GM10248 (cell line): ENCODE data around the gene BEX4.
A peak's percentile ranks its signal among the peaks of the same experiment; 100 is the strongest.
"Not testable (repeated sequence)": the region's sequence is repeated elsewhere in the genome, so short reads cannot be mapped to it uniquely, and the experiment has no call there.

Experiments
- CTCF ChIA-PET: fragments of 300-600 bp; sonication (Branson Sonifier 250); formaldehyde crosslinking; extraction: SDS; loops from one replicate; lab custom pipeline; 2021; ENCODE audit warnings: antibody characterized with exemption; lab: Yijun Ruan, JAX
- POLR2A ChIA-PET: fragments of 350-650 bp; sonication (Branson Sonifier 250); formaldehyde crosslinking; extraction: SDS; loops from one replicate; lab custom pipeline; 2020; ENCODE audit warnings: antibody characterized with exemption; lab: Yijun Ruan, JAX
- DNase-seq: peaks from one replicate; pipeline ENCODE4 v3.0.0; 2012; ENCODE audit errors: extremely low spot score
- TF ChIP-seq, protein P1 (sequence below): IDR thresholded peaks from 2 replicates; pipeline ENCODE4 v1.5.1; 2012; ENCODE audit warnings: mild to moderate bottlenecking, low read depth; ENCODE audit errors: extremely low read depth, missing control alignments, control extremely low read depth

BEX4 gene, protein sequence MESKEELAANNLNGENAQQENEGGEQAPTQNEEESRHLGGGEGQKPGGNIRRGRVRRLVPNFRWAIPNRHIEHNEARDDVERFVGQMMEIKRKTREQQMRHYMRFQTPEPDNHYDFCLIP

DNA sequence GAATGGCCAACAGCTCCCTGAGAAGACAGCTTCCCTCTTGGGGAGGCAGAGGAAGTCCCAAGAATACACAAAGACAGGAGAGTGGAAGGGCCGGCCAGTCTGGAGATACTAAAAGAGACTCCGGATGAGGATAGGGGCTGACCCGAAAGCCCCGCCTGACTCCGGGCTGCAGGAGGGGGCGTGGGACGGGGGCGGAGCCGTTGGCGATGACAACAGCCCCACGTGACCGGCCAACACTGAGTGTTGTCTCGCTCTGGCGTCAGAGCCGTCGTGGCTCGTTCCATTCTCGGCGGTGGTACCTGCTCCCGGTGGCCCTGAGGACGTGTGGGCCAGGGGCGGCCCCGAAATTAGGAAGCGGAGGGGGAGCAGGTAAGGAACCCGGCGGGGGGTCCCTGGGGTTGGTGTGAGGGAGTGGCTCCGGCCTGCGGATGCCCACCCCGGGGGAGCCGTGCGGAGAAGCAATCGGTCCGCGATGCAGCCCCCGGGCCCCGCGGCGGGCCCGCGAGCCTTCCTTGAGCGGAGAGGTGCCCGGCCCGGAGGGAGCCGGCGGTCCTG lies at the start of gene BEX4:
TSS of gene BEX4 (plus strand) at position 239 of the 555 bp plus-strand sequence. CDS start 1,046 bp downstream, outside the sequence.
- CTCF ChIA-PET, result no interaction called here
- TF ChIP-seq, protein P1, sequence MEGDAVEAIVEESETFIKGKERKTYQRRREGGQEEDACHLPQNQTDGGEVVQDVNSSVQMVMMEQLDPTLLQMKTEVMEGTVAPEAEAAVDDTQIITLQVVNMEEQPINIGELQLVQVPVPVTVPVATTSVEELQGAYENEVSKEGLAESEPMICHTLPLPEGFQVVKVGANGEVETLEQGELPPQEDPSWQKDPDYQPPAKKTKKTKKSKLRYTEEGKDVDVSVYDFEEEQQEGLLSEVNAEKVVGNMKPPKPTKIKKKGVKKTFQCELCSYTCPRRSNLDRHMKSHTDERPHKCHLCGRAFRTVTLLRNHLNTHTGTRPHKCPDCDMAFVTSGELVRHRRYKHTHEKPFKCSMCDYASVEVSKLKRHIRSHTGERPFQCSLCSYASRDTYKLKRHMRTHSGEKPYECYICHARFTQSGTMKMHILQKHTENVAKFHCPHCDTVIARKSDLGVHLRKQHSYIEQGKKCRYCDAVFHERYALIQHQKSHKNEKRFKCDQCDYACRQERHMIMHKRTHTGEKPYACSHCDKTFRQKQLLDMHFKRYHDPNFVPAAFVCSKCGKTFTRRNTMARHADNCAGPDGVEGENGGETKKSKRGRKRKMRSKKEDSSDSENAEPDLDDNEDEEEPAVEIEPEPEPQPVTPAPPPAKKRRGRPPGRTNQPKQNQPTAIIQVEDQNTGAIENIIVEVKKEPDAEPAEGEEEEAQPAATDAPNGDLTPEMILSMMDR, result no peak
- peak; percentile 67 for DNase-seq
- POLR2A ChIA-PET, result interaction anchor here (0.6 kb wide), 1 partner anchor 23 kb away, joined by 3 read pairs; no protein-coding TSS in a partner anchor

DNA sequence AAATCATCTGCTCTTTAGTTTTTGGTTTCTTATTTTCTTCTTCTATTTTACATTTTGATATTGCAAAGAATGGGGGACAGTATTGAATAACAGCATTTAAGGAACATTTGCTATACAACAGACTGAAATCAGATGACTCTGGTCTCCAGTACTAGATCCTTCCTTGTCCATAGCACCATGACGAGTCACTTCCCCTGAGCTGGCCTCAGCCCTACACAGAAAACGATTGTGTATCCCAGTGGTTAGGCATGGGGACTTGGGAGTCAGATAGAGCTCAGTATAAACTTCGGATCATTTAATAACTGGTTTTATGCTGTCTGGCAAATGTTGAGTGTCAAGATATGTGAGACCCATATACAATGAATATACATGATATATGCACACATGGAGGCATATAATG lies 44.7 kb upstream of the BEX4 start:
- TF ChIP-seq, protein P1, result no peak
- ChIA-PET POLR2A (no interaction called here), CTCF (interaction anchor here (1.6 kb wide), 1 partner anchor 13 kb away, joined by 3 read pairs; no protein-coding TSS in a partner anchor)
- no peak for DNase-seq

DNA sequence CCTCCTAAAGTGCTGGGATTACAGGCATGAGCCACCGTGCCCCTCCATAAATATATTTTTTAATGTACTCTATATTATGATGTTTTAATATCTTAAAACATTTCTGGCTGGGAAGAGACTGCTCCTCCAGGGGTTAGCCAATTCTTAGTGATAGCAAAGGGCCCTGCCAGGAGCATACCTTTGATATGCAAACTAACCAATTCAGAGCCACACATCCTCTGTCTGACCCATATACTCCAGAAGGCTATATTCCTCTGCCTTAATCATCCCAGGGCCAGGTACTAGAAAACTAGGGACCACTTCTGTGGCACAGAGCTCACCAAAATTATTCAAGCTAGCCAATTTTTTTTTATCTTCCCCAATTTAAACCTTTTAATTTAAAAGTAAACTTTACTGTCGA lies 43.6 kb upstream of the BEX4 start:
- ChIA-PET CTCF (interaction anchor here (1.6 kb wide), 1 partner anchor 14 kb away, joined by 3 read pairs; no protein-coding TSS in a partner anchor), POLR2A (no interaction called here)
- TF ChIP-seq, protein P1, result no peak
- DNase-seq, result no peak

DNA sequence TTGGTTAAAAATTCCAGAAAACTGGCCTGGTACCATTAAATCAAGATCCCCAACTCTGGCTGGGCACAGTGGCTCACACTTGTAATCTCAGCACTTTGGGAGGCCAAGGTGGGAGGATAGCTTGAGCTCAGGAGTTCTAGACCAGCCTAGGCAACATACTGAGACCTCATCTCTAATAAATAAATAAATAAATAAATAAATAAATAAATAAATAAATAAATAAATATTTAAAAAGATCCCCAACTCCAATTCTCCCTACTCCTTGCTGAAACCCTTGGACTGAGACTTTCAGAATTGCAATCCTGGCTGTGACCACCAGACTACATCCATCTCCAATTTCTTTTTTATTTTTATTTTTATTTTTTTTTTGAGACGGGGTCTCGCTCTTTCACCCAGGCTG lies 39.7 kb upstream of the BEX4 start:
- POLR2A ChIA-PET, DNase-seq: not testable (repeated sequence)
- CTCF ChIA-PET, result interaction anchor here (1.7 kb wide), 1 partner anchor 21 kb away, joined by 4 read pairs; no protein-coding TSS in a partner anchor

DNA sequence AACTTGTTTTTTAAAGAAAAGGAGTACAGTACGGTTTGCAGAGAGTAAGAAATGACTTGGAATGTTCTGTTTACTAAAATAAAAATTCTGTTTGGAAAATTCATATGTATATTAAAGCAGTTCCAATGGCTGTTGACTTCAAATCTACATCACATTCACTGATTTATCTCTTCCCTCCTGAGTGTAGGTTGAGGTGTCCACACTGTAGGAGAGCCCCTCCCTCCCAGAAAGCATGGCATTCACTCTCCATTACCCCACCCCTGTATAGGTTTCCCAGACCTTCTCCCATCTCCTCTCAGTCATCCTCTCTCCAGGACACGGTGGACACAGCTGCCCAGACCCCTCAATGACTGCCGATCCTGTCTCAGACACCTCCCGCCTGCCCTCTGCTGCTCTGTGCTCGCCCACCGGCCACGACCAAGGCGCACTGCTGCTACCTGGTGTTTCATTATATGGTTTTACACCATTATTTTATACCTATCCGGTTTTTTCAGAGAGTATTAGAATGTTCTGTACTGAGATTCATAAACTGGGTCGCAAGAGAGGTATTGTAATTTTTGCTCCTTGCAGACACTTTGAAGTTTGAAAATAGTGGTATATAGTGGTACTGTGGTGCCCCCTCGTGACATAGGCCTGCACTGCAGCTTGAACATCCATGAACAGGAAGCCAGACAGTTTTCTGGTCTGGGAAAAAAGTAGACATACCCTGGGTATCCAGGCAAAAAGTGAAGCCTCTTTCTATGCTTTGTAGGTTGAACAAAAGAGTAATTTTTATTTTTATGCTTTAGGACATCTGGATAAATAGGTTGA lies 38.8 kb upstream of the BEX4 start:
- CTCF ChIA-PET, result interaction anchor here (1.1 to 1.7 kb wide), 3 partner anchors 20 to 225 kb away, joined by 3 to 10 read pairs (median 4); no protein-coding TSS in a partner anchor
- TF ChIP-seq, protein P1, result peak; percentile 52
- POLR2A ChIA-PET, result no interaction called here
- DNase-seq, result peak; percentile 53

DNA sequence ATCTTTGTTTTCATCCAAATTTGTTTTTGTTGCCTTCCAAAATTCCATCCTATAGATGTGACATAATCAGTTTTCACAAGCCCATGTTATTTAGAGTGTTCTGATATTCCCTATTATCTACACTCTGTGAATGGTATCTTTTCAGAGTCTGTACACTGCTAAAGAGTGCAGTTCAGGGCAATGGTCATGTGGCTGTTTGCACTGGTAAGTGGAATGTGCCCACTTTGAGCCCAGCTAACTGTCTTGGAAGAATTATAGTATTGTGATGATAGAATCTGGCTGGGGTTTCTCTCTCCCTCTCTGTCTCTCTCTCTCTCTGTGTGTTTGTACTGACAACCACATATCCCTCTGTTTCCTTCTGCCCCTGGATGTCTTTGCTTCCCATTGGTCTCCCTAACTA lies 37.4 kb upstream of the BEX4 start:
- no peak for DNase-seq
- CTCF ChIA-PET, result interaction anchor here (1.4 kb wide), 1 partner anchor 226 kb away, joined by 10 read pairs; no protein-coding TSS in a partner anchor

More for the DNA sequence above, 37.4 kb upstream of the BEX4 start:
- TF ChIP-seq, protein P1, result no peak
- POLR2A ChIA-PET, result no interaction called here
